Chondrocyte (in vitro differentiated cells): ENCODE data around the gene PRDM15. TPM values are rescaled to one million over a fixed set of nuclear protein-coding genes. Genes with fewer than 3 reads are reported as not detected.

Experiments used
- DNase-seq: peaks from one replicate; pipeline ENCODE4 v3.0.0; 2021; ENCODE audit warnings: mixed read lengths, low spot score
- H3K27ac Mint-ChIP-seq: one replicate; pipeline ENCODE4 v1.8.0; 2021; ENCODE audit warnings: mild to moderate bottlenecking, moderate library complexity, mixed read lengths; ENCODE audit not compliant: unreplicated experiment
- H3K27me3 Mint-ChIP-seq: 2 replicates; pipeline ENCODE4 v1.8.0; 2021; ENCODE audit warnings: low read depth, mixed read lengths
- H3K36me3 Mint-ChIP-seq: 2 replicates; pipeline ENCODE4 v1.8.0; 2021; ENCODE audit warnings: low read depth, mixed read lengths
- H3K4me1 Mint-ChIP-seq: 2 replicates; pipeline ENCODE4 v1.8.0; 2021; ENCODE audit warnings: low read depth, mild to moderate bottlenecking, mixed read lengths
- H3K4me3 Mint-ChIP-seq: one replicate; pipeline ENCODE4 v1.8.0; 2021; ENCODE audit warnings: mild to moderate bottlenecking, moderate library complexity, mixed read lengths; ENCODE audit not compliant: unreplicated experiment
- H3K9me3 Mint-ChIP-seq: 2 replicates; pipeline ENCODE4 v1.8.0; 2021; ENCODE audit warnings: low read depth, mixed read lengths
- CTCF ChIP-seq: fragments of 200-600 bp; sonication (generic); IDR thresholded peaks from 2 replicates; pipeline ENCODE4 v1.5.0; 2021; ENCODE audit warnings: antibody characterized with exemption, mild to moderate bottlenecking, moderate library complexity
- total RNA-seq: library from RNA; stranded (reverse); gene quantifications from 3 replicates; pipeline ENCODE4 v1.2.1, GENCODE V29; 2021

PRDM15 gene
- total RNA-seq, 1 donor from 2014 or later, result 4.9 TPM

- no peak for TF ChIP-seq CTCF
- peak; percentile 93 for DNase-seq
- H3K27ac Mint-ChIP-seq, result no peak overlapping the region
- H3K4me3 Mint-ChIP-seq, result no peak overlapping the region
- H3K4me1 Mint-ChIP-seq, result no peaks in the 10 kb centered on the region
- peaks cover 8% of the 10 kb centered on the region for H3K36me3 Mint-ChIP-seq
- no peaks in the 10 kb centered on the region for H3K9me3 Mint-ChIP-seq
- H3K27me3 Mint-ChIP-seq, result no peaks in the 10 kb centered on the region
Observed at GRCh38 chr21:41830764-41831452, 48.2 kb downstream of the PRDM15 start.

- no peak overlapping the region for H3K4me3 Mint-ChIP-seq
- no peak for TF ChIP-seq CTCF
- H3K36me3 Mint-ChIP-seq, result peaks cover 7% of the 10 kb centered on the region
- no peak for DNase-seq
- H3K27ac Mint-ChIP-seq, result no peak overlapping the region
- H3K9me3 Mint-ChIP-seq, result no peaks in the 10 kb centered on the region
- no peaks in the 10 kb centered on the region for H3K4me1 Mint-ChIP-seq
- no peaks in the 10 kb centered on the region for H3K27me3 Mint-ChIP-seq
Observed at GRCh38 chr21:41830145-41830707, 48.9 kb downstream of the PRDM15 start.

GRCh38 chr21:41828884-41829360, 50.2 kb downstream of the PRDM15 start:
- DNase-seq, result no peak
- no peaks in the 10 kb centered on the region for H3K4me1 Mint-ChIP-seq
- no peak overlapping the region for H3K27ac Mint-ChIP-seq
- H3K4me3 Mint-ChIP-seq, result no peak overlapping the region
- H3K27me3 Mint-ChIP-seq, result no peaks in the 10 kb centered on the region
- H3K36me3 Mint-ChIP-seq, result peaks cover 4% of the 10 kb centered on the region
- H3K9me3 Mint-ChIP-seq, result no peaks in the 10 kb centered on the region
- no peak for TF ChIP-seq CTCF

GRCh38 chr21:41827951-41828883, 50.9 kb downstream of the PRDM15 start:
- TF ChIP-seq CTCF, result no peak
- no peaks in the 10 kb centered on the region for H3K27me3 Mint-ChIP-seq
- H3K9me3 Mint-ChIP-seq, result no peaks in the 10 kb centered on the region
- no peaks in the 10 kb centered on the region for H3K4me1 Mint-ChIP-seq
- no peak for DNase-seq
- H3K4me3 Mint-ChIP-seq, result no peak overlapping the region
- peaks cover 5% of the 10 kb centered on the region for H3K36me3 Mint-ChIP-seq
- no peak overlapping the region for H3K27ac Mint-ChIP-seq

GRCh38 chr21:41825881-41826280, 53.3 kb downstream of the PRDM15 start:
- H3K36me3 Mint-ChIP-seq, result peaks cover 14% of the 10 kb centered on the region
- no peaks in the 10 kb centered on the region for H3K9me3 Mint-ChIP-seq
- H3K27me3 Mint-ChIP-seq, result no peaks in the 10 kb centered on the region
- no peak for TF ChIP-seq CTCF
- no peaks in the 10 kb centered on the region for H3K4me1 Mint-ChIP-seq
- no peak overlapping the region for H3K4me3 Mint-ChIP-seq
- DNase-seq, result no peak
- H3K27ac Mint-ChIP-seq, result no peak overlapping the region
